Activated T-cell treated with anti-CD3 and anti-CD28 coated beads, Interleukin-2, amount 50 U/mL, for 72 hours (primary cell): Measurements from ENCODE around the gene AMOTL2. TPM values are rescaled to one million over a fixed set of nuclear protein-coding genes. Genes with fewer than 3 reads are reported as not detected.

Experiments
- ATAC-seq, 2 donors: fragments of 150-1000 bp; cut with Tn5 transposase; replicated peaks in 1 of 2; 2 replicates each; pipeline ENCODE4 v1.10.0; 2021; ENCODE audit warnings: moderate library complexity in 2 of 2, mild to moderate bottlenecking in 1 of 2
- DNase-seq, 2 donors: peaks; one replicate each; pipeline ENCODE4 v3.0.0; 2021 to 2022; ENCODE audit warnings: mixed read lengths in 1 of 2
- H3K27ac Mint-ChIP-seq: one replicate; pipeline ENCODE4 v1.8.0; 2022; ENCODE audit warnings: mild to moderate bottlenecking, moderate library complexity, mixed read lengths
- H3K27me3 Mint-ChIP-seq: one replicate; pipeline ENCODE4 v1.8.0; 2022; ENCODE audit warnings: low read depth, mixed read lengths
- H3K36me3 Mint-ChIP-seq, 2 donors: one replicate each; pipeline ENCODE4 v1.8.0; 2022; ENCODE audit warnings: mixed read lengths in 2 of 2, mild to moderate bottlenecking in 1 of 2; ENCODE audit not compliant: insufficient read depth in 2 of 2
- H3K4me1 Mint-ChIP-seq: one replicate; pipeline ENCODE4 v1.8.0; 2022; ENCODE audit warnings: low read depth, mixed read lengths
- H3K4me3 Mint-ChIP-seq, 2 donors: one replicate each; pipeline ENCODE4 v1.8.0; 2022; ENCODE audit warnings: mild to moderate bottlenecking in 2 of 2, mixed read lengths in 2 of 2, moderate library complexity in 2 of 2
- H3K9me3 Mint-ChIP-seq, 2 donors: one replicate each; pipeline ENCODE4 v1.8.0; 2022; ENCODE audit warnings: mixed read lengths in 2 of 2
- total RNA-seq, 2 donors: library from RNA; stranded (reverse); gene quantifications; one replicate each; pipeline ENCODE4 v1.2.3, GENCODE V29; 2022

AMOTL2 gene
- total RNA-seq, 2 donors from 2014 or later, result 0.07 TPM; not detected in 1

DNA sequence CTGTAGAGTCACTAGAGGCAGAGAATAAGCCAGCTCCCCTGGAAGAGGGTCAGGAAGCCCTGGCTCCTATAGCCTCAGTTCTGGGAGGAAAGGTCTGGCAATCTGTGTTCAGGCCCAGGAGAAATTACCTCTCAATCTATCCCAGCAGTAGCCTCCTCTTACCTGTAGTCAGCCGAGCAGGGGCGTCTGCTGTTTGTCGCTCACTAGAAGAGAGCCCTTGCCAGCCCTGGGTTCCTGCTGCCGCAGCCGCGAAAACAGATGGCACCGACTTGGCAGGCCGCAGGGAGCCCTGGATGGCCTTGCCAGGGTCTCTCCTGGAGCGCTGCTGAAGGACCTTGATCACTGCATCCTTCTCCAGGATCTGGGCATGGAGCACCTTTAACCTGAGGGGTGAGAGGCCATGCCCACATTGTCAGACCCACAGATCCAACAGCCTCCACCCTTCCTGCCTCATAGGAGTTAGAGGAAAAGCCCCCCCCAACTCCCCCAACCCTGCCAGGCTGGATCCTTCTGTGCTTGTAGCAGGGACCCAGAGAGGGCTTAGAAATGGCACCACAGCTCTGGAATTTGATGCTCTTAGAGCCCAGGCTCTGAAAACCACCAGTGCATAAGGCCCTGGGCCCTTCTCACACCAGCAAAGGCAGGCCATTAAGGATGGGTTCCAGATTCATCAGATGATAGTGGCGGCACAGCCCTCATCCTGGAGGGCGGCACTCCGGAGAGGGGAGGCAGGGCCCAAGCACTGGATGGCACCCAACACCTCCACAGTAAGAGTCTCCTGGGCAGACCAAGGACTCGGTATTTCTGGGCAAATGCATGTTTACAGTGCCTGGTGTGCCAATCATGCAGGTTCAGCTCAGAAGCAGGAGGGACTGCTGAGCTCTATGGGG lies 14.9 kb downstream of the AMOTL2 start:
- Mint-ChIP-seq H3K4me1 (peaks cover 7% of the 10 kb centered on the region), H3K36me3 (no peaks in the 10 kb centered on the region), H3K9me3 (no peaks in the 10 kb centered on the region), H3K27me3 (peaks cover 11% of the 10 kb centered on the region), H3K4me3 (no peak overlapping the region), H3K27ac (no peak overlapping the region)
- DNase-seq (no peak), ATAC-seq (no peak)

DNA sequence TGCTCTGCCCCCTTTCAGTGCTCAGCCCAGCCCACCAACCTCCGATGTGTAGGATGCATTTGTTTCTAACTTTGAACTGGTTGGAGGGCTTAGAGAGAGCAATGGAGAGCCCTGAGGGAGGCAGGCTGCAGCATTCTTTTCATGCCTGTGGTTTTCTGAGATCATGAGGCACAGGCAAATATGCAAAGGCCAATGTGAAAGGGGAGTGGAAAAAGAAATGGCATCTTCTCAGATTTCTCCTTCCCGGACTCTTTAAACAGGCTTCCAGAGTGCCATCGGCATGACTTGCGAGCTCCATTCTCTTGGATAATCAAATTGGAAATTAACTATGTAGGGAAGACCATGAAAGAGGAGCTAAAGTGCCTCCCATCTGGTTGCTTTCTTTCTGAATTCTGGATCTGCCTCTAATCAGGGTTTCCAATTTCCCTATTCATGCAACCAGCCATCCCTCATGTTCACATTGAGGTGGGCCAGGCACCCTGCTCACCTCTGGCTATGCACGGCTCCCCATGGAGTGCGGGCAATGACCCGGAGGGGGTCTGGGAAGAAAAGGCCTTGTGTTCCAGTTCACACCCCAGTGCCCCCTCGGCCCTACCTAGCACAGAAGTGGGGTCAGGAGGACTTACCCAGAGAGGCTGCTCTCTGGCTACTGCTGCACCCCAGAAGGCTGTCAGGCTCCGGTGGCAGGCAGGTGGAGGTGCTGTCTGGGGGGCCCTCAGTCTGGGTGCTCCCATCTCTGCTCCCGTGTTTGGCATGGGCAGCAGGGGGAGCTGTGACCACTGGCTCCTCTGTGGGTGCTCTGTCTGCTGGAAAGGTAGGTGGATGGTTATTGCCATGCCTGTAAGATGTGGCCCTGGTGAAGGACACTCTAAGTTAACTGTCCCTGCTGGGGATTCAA lies 16.1 kb downstream of the AMOTL2 start:
- no peaks in the 10 kb centered on the region for H3K36me3 Mint-ChIP-seq
- peaks cover 3% of the 10 kb centered on the region for H3K27me3 Mint-ChIP-seq
- no peak for DNase-seq
- H3K9me3 Mint-ChIP-seq, result no peaks in the 10 kb centered on the region
- H3K27ac Mint-ChIP-seq, result no peak overlapping the region
- no peak overlapping the region for H3K4me3 Mint-ChIP-seq
- no peak for ATAC-seq
- H3K4me1 Mint-ChIP-seq, result peaks cover 2% of the 10 kb centered on the region

GRCh38 chr3:134357261-134357913 lies 16.9 kb downstream of the AMOTL2 start:
- Mint-ChIP-seq H3K4me3 (no peak overlapping the region), H3K4me1 (no peaks in the 10 kb centered on the region), H3K27ac (no peak overlapping the region), H3K27me3 (no peaks in the 10 kb centered on the region), H3K9me3 (no peaks in the 10 kb centered on the region), H3K36me3 (no peaks in the 10 kb centered on the region)
- DNase-seq, result no peak
- ATAC-seq, result no peak

DNA sequence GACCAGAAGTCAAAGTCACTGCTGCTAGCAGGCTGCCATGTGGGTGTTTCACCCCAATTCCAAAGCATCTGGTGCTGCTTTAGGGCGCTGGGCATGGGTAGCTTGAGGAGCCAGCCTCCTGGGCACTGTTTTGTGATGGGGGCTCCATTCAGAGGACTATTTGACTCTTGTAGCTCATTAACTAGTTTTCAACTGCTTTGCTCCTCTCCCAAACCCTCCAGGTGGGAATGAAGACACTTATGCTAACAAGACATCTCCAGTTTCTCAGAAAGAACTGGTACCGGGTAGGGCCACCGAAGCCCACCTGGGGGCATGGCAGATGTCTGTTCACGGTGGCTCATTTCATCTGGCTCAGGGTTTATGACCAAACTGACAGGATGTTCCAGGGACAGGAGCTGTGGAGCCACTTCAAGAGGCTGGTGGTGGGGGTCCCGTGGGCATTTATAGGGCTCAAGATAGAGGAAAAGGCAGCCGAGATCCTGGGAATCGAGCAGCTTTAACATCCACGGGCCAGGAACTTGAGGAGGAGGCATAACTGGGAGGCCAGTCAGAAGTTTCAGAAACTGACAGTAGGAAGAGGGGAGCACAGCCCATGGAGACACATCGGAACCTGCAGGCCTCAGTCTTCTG lies 17.7 kb downstream of the AMOTL2 start:
- H3K9me3 Mint-ChIP-seq, result no peaks in the 10 kb centered on the region
- no peak overlapping the region for H3K4me3 Mint-ChIP-seq
- no peaks in the 10 kb centered on the region for H3K36me3 Mint-ChIP-seq
- H3K27ac Mint-ChIP-seq, result no peak overlapping the region
- DNase-seq, result no peak
- no peaks in the 10 kb centered on the region for H3K27me3 Mint-ChIP-seq
- H3K4me1 Mint-ChIP-seq, result peaks cover 7% of the 10 kb centered on the region
- ATAC-seq, result no peak

- no peak for DNase-seq
- Mint-ChIP-seq H3K4me3 (no peak overlapping the region), H3K4me1 (peaks cover 7% of the 10 kb centered on the region), H3K9me3 (no peaks in the 10 kb centered on the region), H3K27me3 (no peaks in the 10 kb centered on the region), H3K36me3 (no peaks in the 10 kb centered on the region), H3K27ac (no peak overlapping the region)
- no peak for ATAC-seq
These were observed 18.8 kb downstream of the AMOTL2 start for GRCh38 chr3:134355416-134355815.

DNA sequence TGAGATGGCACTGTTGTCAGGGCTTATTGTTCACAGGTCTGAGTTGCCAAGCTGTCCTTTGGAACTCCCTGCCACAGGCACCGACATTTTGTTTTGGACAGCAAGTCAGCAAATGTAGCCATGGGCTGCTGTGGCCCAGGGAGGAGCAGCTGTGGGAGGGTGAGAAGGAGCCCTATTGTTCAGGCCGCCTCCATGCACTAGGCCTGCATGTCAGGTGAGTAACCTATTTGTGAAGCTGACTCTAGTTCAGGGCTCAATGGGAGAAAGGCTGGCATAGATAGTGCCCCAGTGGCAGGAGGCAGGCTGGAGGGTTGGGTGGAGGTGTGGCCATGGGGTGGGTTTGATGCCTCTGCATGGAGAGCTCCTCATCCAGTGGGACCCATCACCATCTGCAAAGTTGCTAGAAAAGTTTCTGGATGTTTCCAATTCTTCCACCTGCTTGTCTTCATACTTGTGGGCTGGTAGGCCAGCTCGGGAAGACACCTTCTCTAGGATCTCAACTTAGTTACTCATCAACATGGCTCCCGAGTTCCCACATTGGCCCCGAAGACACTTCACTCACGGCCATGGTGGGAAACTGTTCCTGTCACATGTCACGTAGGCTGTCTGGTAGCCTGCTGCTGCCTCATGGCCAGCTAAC lies 19.5 kb downstream of the AMOTL2 start:
- no peak for DNase-seq
- no peaks in the 10 kb centered on the region for H3K9me3 Mint-ChIP-seq
- no peak overlapping the region for H3K4me3 Mint-ChIP-seq
- H3K4me1 Mint-ChIP-seq, result peaks cover 7% of the 10 kb centered on the region
- H3K27me3 Mint-ChIP-seq, result no peaks in the 10 kb centered on the region
- no peak overlapping the region for H3K27ac Mint-ChIP-seq
- H3K36me3 Mint-ChIP-seq, result no peaks in the 10 kb centered on the region
- ATAC-seq, result no peak

DNA sequence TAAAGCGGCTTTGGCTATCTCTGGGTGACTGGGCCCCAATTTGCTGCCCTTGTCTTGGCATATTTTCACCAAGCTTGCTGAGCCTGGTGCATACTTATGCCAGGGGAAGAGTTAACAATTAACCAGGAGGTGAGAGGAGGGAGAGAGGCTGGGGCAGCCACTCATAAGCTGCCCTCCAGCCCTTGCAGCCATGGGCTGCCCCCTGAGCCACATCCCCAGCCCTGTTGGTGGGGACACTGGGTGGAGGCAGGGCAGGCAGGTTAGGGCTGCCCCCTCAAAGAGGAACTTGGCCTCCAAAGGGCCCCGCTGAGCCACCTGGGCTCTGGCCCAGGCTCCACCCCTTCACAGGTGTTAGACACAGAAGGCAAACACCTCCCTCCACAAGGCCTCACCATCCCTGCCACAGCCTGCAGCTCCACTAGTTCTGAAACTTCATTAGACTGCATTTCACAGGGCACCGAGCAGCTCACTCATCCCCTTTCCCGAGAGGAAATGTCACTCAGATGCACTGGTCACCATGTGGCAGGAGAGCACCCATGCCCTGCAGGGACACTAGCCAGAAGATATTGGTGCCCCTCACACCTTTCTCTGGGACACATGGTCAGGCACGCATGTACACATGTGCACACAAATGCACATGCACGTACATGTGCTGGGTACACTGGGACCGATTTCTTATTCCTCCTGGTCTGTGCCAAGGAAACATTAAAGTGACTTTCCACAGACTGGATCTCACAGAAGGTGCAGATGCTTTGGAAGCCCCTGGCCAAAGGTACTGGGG lies 20.2 kb downstream of the AMOTL2 start:
- Mint-ChIP-seq H3K36me3 (no peaks in the 10 kb centered on the region), H3K4me1 (peaks cover 7% of the 10 kb centered on the region), H3K4me3 (no peak overlapping the region), H3K27me3 (no peaks in the 10 kb centered on the region), H3K27ac (no peak overlapping the region), H3K9me3 (no peaks in the 10 kb centered on the region)
- no peak for DNase-seq
- ATAC-seq, result no peak

DNA sequence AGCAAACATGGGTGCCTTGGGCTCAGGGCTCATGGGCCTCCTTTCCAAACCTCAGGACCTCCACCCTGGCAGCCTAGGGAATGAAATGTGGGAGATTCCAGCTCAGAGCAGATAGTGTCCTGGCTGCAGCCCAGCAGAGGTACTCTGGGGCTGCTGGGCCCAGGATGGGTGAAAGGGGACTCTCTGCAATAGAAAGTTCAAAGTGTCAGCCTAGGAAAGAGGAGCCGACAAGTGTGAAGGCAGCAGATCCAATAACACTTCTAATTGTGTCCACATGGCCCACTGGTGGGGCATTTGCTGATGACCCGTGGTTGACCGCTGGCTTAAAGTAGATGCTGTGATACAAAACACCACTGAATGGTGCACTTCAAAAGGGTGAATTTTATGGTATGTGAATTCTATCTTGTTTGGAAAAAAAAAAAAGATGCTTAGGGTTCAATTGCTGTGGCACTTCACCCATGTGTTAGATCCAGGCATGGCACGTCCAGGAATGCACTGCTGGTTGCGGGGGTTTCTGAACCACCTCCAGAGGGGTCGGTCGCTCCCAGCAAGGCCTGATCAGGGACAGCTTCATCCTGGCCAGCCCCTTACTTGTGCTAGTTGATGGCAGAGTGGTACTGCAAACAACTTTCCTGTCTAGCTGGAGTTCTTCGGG lies 20.9 kb downstream of the AMOTL2 start:
- ATAC-seq, result no peak
- Mint-ChIP-seq H3K27ac (no peak overlapping the region), H3K36me3 (no peaks in the 10 kb centered on the region), H3K4me3 (no peak overlapping the region), H3K9me3 (peaks cover 0 to 2% of the 10 kb centered on the region in 2 donors), H3K4me1 (peaks cover 7% of the 10 kb centered on the region), H3K27me3 (no peaks in the 10 kb centered on the region)
- DNase-seq, result no peak

DNA sequence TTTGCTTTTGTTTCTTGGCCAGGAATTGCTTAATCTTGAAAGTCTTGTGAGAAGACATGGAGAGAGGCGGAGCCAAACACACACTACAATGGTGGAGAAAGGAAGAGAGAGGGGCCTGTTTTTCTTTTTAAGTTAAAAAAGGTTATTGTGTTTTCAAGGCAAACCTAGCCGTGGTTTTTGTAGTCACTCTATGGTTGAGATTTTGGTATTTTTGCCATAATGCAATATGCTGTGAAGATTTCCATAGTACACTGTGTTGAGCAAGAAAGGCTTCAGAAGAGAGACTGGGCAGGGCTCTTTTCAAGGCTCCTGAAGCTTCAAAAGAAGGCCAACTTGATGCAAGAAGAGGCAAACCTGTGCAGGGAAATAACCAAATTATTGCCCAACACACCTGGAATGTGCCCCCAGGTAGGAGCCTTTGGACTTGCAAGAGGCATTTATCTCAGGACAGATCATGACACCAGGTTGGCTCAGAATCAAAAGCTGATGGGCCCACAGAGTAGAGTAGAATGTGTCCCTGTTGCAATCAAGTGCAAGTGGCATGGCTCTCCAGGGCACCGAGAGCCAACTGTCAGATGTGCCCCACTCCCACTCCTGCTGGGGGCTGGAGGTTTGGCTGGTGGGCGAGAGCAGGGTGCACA lies 22.1 kb downstream of the AMOTL2 start:
- no peak for ATAC-seq
- H3K9me3 Mint-ChIP-seq, result peaks cover 0 to 2% of the 10 kb centered on the region in 2 donors
- peaks cover 7% of the 10 kb centered on the region for H3K4me1 Mint-ChIP-seq
- H3K27ac Mint-ChIP-seq, result no peak overlapping the region
- H3K4me3 Mint-ChIP-seq, result no peak overlapping the region
- DNase-seq, result no peak
- no peaks in the 10 kb centered on the region for H3K36me3 Mint-ChIP-seq
- H3K27me3 Mint-ChIP-seq, result no peaks in the 10 kb centered on the region

DNA sequence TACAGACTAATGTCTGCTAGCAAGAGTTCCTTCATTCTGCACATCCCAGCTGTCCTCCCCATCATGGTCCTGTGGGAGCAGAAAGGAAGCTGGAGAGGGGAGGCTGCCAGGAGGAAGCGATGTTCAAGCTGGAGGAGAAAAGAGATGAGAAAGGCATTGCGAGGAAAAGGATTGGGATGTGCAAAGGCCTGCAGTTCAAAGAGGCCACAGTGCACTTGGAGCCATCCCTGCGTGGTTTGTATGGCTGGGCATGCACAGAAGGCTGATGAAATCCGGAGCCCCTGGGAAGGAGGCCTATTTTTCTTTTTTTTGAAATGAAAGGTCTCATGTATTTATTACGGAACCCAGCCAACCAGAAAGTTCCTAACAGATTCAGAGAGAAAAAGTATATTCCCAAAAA lies 22.8 kb downstream of the AMOTL2 start:
- Mint-ChIP-seq H3K9me3 (peaks cover 2% of the 10 kb centered on the region in 2 donors), H3K36me3 (no peaks in the 10 kb centered on the region), H3K4me1 (peaks cover 7% of the 10 kb centered on the region), H3K4me3 (no peak overlapping the region), H3K27ac (no peak overlapping the region), H3K27me3 (no peaks in the 10 kb centered on the region)
- DNase-seq (no peak), ATAC-seq (no peak)

GRCh38 chr3:134350861-134351311 lies 23.4 kb downstream of the AMOTL2 start:
- peaks cover 7% of the 10 kb centered on the region for H3K4me1 Mint-ChIP-seq
- no peak for DNase-seq
- no peak for ATAC-seq
- peaks cover 2 to 3% of the 10 kb centered on the region in 2 donors for H3K9me3 Mint-ChIP-seq
- no peaks in the 10 kb centered on the region for H3K36me3 Mint-ChIP-seq
- H3K27ac Mint-ChIP-seq, result no peak overlapping the region
- H3K27me3 Mint-ChIP-seq, result no peaks in the 10 kb centered on the region
- H3K4me3 Mint-ChIP-seq, result no peak overlapping the region
